SK-MEL-5 (cell line): ENCODE results near the gene NDUFAF5. TPM values are rescaled to one million over a fixed set of nuclear protein-coding genes. Genes with fewer than 3 reads are reported as not detected.

Experiments
- DNase-seq: peaks from one replicate; pipeline ENCODE4 v3.0.0-alpha.2; 2016; ENCODE audit warnings: low read depth, low spot score
- in situ Hi-C: cut with HindIII; loops from 2 replicates; pipeline ENCODE4 v1.10.0; 2016; ENCODE audit warnings: low sequenced_read_pairs, high pct_unique_total_duplicates, low pct_unique_long_range_greater_than_20kb
- total RNA-seq: library from RNA; depleted of rRNA; stranded (reverse); fragments of >200 nt; shearing (Covaris generic); gene quantifications from 2 replicates; pipeline ENCODE4 v1.2.3, GENCODE V29; 2014

The NDUFAF5 gene
- total RNA-seq, 1 experiment from 2014 or later, result 30.3 TPM

- in situ Hi-C loops, result no loop called here
- DNase-seq, result no peak
Observed at GRCh38 chr20:13809373-13809772, 24.5 kb downstream of the NDUFAF5 start.

GRCh38 chr20:13809855-13810254 lies 25.0 kb downstream of the NDUFAF5 start:
- in situ Hi-C loops, result no loop called here
- no peak for DNase-seq

DNA sequence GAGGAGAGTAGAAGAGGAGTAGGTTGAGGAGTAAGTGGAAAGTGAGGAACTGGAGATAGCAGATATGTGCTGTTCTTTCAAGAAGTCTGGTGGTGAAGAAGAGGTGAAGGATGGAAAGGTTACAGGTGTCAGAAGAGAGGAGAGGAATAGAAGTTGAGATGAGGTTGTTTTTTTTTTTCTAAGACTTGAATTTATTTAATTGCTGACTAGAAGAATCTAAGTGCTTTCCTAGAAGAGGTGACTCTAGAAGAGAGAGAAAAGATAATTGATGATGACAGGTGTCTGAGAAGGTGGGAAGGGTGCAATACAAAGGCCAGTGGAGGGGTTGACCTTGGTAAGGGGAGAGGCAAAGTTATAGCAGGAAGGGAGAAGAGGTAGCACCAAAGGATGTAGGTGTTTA lies 25.6 kb downstream of the NDUFAF5 start:
- in situ Hi-C loops, result no loop called here
- no peak for DNase-seq

- in situ Hi-C loops, result no loop called here
- no peak for DNase-seq
Observed at GRCh38 chr20:13813910-13814309, 29.1 kb downstream of the NDUFAF5 start.

DNA sequence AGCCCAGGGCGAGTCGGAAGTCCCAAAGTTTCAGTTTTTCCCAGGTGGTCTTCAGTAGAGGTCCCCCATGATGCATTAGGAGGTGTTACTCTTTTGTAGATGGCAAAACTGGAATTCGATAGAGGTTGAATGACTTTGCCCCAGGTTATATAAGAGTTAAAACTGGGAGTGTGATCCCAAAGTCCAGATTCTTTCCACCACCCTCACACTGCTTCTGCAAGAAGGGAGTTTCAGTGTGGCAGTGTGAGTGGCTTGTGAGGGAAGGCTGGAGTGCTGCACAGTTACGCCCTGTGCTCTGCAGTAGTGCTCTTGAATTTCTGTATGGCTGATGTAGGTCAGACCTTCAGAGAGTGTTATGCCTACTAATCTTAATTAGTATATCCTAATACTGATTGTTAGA lies 29.8 kb downstream of the NDUFAF5 start:
- in situ Hi-C loops, result no loop called here
- no peak for DNase-seq

DNA sequence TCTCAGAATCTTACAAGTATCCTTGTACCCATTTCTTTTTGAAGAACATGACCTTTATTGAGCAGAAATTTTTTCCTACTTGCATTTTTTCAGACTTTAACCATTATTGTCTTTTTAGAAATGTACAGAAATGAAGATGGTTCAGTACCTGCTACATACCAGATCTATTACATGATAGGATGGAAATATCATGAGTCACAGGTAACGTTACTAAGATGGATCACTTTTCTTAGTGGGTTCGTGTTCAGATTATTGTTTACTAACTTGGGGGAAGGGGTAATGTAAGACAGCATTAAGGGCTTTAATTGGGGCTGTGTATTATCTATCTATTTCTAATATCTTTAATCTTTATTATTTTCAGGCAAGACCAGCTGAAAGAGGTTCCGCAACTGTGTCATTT lies 31.9 kb downstream of the NDUFAF5 start:
- in situ Hi-C loops, result no loop called here
- DNase-seq, result no peak

DNA sequence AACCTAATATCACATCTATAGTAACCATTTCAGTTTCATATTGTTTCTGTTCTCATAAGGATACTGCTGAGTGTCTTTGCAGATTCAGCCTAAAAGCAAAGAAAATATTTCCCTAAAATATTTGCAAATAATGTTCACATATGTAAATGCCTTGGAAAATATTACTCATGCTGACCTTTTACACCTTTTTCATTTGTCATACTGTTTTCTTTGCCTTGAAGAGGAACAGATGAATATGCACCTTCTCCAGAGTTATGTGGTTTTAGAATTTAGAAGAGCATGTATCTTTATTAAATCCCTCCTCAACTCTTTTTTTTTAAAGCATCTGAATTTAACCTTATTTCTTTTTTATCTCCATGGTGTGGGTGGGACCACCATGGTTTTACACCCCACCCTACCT lies 32.5 kb downstream of the NDUFAF5 start:
- no peak for DNase-seq
- in situ Hi-C loops, result no loop called here

GRCh38 chr20:13819885-13820645 lies 35.2 kb downstream of the NDUFAF5 start:
- DNase-seq, result peak; percentile 69
- in situ Hi-C loops, result no loop called here

GRCh38 chr20:13821876-13822275 lies 37.0 kb downstream of the NDUFAF5 start:
- no peak for DNase-seq
- in situ Hi-C loops, result no loop called here

DNA sequence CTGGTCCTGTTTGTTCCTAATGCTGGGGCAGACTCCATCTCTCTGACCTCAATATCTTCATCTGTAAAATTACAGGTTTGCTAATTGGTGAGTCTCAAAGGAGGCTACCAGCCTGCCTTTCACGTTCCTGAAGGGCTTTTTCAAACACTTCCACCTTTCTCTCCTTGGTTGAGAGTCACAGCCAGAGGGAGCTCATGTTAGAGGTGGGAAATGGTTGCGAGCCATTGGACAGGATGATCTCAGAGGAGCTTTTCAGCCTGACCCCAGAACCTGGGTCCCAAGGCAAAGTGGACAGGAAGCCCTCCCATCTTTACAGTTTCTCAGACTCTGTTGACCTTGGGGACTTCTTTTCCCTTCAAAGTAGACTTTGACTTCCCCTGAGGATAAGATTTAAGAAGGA lies 37.6 kb downstream of the NDUFAF5 start:
- DNase-seq, result peak; percentile 22
- in situ Hi-C loops, result no loop called here

- in situ Hi-C loops, result no loop called here
- no peak for DNase-seq
Observed at GRCh38 chr20:13824459-13824858, 39.6 kb downstream of the NDUFAF5 start.

- no peak for DNase-seq
- in situ Hi-C loops, result no loop called here
Observed at GRCh38 chr20:13825465-13825864, 40.6 kb downstream of the NDUFAF5 start.

- in situ Hi-C loops, result no loop called here
- no peak for DNase-seq
Observed at GRCh38 chr20:13831476-13831875, 46.6 kb downstream of the NDUFAF5 start.

DNA sequence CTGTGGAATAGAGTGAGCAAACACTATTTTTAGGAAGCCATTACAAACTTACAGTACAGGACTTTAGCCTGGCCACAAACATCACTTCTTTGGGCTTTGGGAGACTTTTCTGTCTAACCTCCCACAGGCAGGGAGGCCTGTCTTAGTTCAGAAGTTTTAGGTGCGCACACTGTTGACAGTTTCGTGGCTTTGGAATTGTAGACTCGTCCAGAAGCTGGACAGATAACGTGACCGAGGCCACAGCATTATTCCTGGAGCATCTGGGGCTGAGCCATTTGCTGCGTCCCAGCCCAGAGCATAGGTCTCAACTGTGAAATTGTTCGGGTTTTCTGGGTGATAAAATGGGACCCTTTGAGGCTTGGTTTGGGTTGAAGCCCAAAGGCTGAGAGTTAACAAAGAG lies 53.8 kb downstream of the NDUFAF5 start:
- DNase-seq, result no peak

GRCh38 chr20:13839421-13840092 lies 54.7 kb downstream of the NDUFAF5 start:
- DNase-seq, result no peak
- in situ Hi-C loops, result no loop called here

More for the DNA sequence above, 53.8 kb downstream of the NDUFAF5 start:
- in situ Hi-C loops, result no loop called here

- DNase-seq, result no peak
- in situ Hi-C loops, result no loop called here
Observed at GRCh38 chr20:13840093-13840465, 55.3 kb downstream of the NDUFAF5 start.

DNA sequence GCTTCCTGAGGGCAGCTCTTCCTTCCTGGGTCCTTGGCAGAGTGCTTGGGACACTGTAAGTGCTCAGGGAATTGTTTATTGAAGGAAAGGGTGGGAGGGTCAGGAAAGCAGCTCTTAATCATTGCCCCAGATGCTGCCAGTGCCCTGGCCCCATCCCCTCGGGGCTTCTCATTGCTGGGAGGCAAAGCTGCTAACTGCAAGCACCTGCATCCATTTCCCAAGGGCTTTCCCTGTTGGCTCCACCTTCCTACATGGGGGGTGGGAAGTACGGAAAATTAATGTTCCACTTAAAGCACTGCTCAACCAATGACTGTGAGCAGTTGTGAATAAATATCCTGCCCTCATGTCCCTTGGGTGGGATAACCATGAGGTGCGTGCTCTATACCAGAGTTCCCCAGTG lies 56.4 kb downstream of the NDUFAF5 start:
- in situ Hi-C loops, result no loop called here
- no peak for DNase-seq

- no peak for DNase-seq
- in situ Hi-C loops, result no loop called here
Observed at GRCh38 chr20:13844296-13844695, 59.5 kb downstream of the NDUFAF5 start.

GRCh38 chr20:13851279-13851678 lies 66.5 kb downstream of the NDUFAF5 start:
- no peak for DNase-seq
- in situ Hi-C loops, result no loop called here
